Mucosa of stomach (tissue), 1 donor: ENCODE measurements around the gene APOBEC3H.
"Not testable (repeated sequence)": the region's sequence is repeated elsewhere in the genome, so short reads cannot be mapped to it uniquely, and the experiment has no call there.

Experiments used
- H3K27me3 ChIP-seq: one replicate; pipeline ENCODE4 v1.7.0; 2013; ENCODE audit warnings: mild to moderate bottlenecking, low read length; ENCODE audit not compliant: control insufficient read depth, insufficient read depth
- H3K36me3 ChIP-seq: one replicate; pipeline ENCODE4 v1.7.0; 2013; ENCODE audit warnings: low read length; ENCODE audit not compliant: control insufficient read depth, insufficient read depth
- H3K4me1 ChIP-seq: one replicate; pipeline ENCODE4 v1.7.0; 2013; ENCODE audit warnings: mild to moderate bottlenecking, low read length; ENCODE audit not compliant: control insufficient read depth, insufficient read depth
- H3K4me3 ChIP-seq: one replicate; pipeline ENCODE4 v1.7.0; 2013; ENCODE audit warnings: low read length
- H3K9ac ChIP-seq: one replicate; pipeline ENCODE4 v1.7.0; 2013; ENCODE audit warnings: mild to moderate bottlenecking, low read length, moderate library complexity
- H3K9me3 ChIP-seq: one replicate; pipeline ENCODE4 v1.7.0; 2013; ENCODE audit warnings: mild to moderate bottlenecking, low read length, moderate library complexity; ENCODE audit not compliant: control insufficient read depth
- donor health status: Pancreatic carcinoma.

Gene APOBEC3H

GRCh38 chr22:39097098-39098020 is at the start of gene APOBEC3H:
Gene APOBEC3H (plus strand): TSS chr22:39097244. CDS start chr22:39100279, 3,035 bp downstream.
- no peaks in the 10 kb centered on the region for H3K27me3 ChIP-seq
- no peaks in the 10 kb centered on the region for H3K36me3 ChIP-seq
- peaks cover 5% of the 10 kb centered on the region for H3K4me1 ChIP-seq
- no peak within 1 kb of the TSS for H3K9ac ChIP-seq
- no peak within 1 kb of the TSS for H3K4me3 ChIP-seq
- H3K9me3 ChIP-seq, result no peaks in the 10 kb centered on the region

- H3K36me3 ChIP-seq, H3K27me3 ChIP-seq, H3K4me1 ChIP-seq, H3K4me3 ChIP-seq, H3K9ac ChIP-seq, H3K9me3 ChIP-seq: not testable (repeated sequence)
Measured at GRCh38 chr22:39049486-39049885, 47.6 kb upstream of the APOBEC3H start.

GRCh38 chr22:39051844-39052495 is 45.1 kb upstream of the APOBEC3H start:
- H3K4me3 ChIP-seq, H3K9ac ChIP-seq, H3K27me3 ChIP-seq, H3K9me3 ChIP-seq, H3K4me1 ChIP-seq, H3K36me3 ChIP-seq: not testable (repeated sequence)

- Histone ChIP-seq H3K36me3 (no peaks in the 10 kb centered on the region), H3K27me3 (no peaks in the 10 kb centered on the region), H3K9me3 (no peaks in the 10 kb centered on the region), H3K4me1 (no peaks in the 10 kb centered on the region), H3K4me3 (no peak overlapping the region), H3K9ac (no peak overlapping the region)
Measured at GRCh38 chr22:39055658-39056057, 41.4 kb upstream of the APOBEC3H start.

- H3K4me3 ChIP-seq, H3K9me3 ChIP-seq, H3K9ac ChIP-seq, H3K36me3 ChIP-seq, H3K27me3 ChIP-seq, H3K4me1 ChIP-seq: not testable (repeated sequence)
Measured at GRCh38 chr22:39061290-39061689, 35.8 kb upstream of the APOBEC3H start.

GRCh38 chr22:39061951-39062350 is 35.1 kb upstream of the APOBEC3H start:
- not testable (repeated sequence) for H3K9me3 ChIP-seq, H3K4me3 ChIP-seq, H3K36me3 ChIP-seq, H3K4me1 ChIP-seq, H3K27me3 ChIP-seq, H3K9ac ChIP-seq

DNA sequence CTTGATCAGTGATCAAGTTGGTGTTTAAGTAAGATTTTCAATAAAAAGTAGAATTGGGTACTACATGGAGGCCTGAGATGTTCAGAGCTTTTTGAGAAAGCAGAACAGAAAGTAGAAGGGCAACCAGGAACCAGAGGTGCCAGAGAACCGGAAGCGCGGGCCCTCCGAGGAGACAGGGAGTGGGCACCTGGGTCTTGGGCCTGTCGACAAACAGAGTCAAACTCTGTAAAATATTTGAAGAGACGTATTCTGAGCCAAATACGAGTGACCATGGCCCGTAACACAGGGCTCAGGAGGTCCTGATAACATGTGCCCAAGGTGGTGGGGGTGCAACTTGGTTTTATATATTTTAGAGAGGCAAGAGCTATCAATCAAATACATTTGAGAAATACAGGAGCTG is 33.1 kb upstream of the APOBEC3H start:
- H3K36me3 ChIP-seq, H3K9ac ChIP-seq, H3K4me3 ChIP-seq, H3K4me1 ChIP-seq, H3K9me3 ChIP-seq, H3K27me3 ChIP-seq: not testable (repeated sequence)

GRCh38 chr22:39066442-39067276 is 30.4 kb upstream of the APOBEC3H start:
- H3K36me3 ChIP-seq, H3K9me3 ChIP-seq, H3K27me3 ChIP-seq, H3K4me1 ChIP-seq, H3K4me3 ChIP-seq, H3K9ac ChIP-seq: not testable (repeated sequence)

DNA sequence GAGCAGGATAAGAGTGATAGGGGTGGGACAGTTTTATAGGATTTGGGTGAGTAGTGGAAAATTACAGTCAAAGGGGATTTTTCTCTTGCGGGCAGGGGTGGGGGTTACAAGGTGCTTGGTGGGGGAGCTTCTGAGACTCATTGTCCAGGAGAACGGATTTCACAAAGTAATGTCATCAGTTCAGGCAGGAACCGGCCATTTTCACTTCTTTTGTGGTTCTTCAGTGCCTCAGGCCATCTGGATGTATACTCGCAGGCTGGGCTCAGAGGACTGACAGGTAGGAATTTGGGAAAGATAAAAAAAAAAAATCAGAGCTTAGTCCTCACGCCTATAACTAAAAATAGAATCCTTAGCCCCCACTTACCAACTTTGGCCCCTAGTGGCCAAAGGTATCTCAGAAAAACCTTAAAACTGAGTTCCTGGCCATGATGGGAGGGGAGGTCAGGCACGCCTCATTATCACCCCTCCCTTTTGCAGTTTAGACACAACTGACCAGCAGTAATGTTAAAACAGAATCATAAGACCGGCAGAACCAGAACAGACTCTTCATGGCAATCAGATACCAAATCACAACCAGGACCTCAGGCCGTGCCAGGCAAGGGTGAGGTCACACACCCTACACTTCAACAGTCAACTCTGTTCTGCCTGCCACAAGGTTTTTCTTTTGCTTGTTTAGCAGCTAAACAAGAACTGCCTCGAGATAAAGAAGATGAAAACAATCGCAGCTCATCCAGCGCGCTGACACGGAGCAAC is 28.8 kb upstream of the APOBEC3H start:
- Histone ChIP-seq H3K27me3 (no peaks in the 10 kb centered on the region), H3K36me3 (no peaks in the 10 kb centered on the region), H3K4me1 (no peaks in the 10 kb centered on the region), H3K4me3 (no peak overlapping the region), H3K9ac (no peak overlapping the region), H3K9me3 (no peaks in the 10 kb centered on the region)

DNA sequence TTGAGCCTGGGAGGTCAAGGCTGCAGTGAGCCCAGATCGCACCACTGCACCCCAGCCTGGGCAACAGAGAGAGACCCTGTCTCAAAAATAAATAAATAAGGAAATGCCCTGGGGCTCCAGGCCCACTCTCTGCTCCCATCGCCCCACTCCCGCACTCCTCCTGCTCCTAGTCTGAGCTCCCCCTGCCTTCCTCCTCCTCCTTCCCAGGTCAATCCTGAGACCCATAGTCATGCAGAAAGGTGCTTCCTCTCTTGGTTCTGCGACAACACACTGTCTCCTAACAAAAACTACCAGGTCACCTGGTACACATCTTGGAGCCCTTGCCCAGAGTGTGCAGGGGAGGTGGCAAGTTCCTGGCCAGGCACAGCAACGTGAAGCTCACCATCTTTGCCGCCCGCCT is 26.9 kb upstream of the APOBEC3H start:
- no peaks in the 10 kb centered on the region for H3K4me1 ChIP-seq
- H3K9ac ChIP-seq, result no peak overlapping the region
- no peaks in the 10 kb centered on the region for H3K36me3 ChIP-seq

GRCh38 chr22:39072581-39072981 is 24.5 kb upstream of the APOBEC3H start:
- H3K4me1 ChIP-seq, H3K9me3 ChIP-seq, H3K4me3 ChIP-seq, H3K36me3 ChIP-seq, H3K9ac ChIP-seq, H3K27me3 ChIP-seq: not testable (repeated sequence)

More for the DNA sequence above, 26.9 kb upstream of the APOBEC3H start:
- no peak overlapping the region for H3K4me3 ChIP-seq
- H3K27me3 ChIP-seq, result no peaks in the 10 kb centered on the region
- H3K9me3 ChIP-seq, result no peaks in the 10 kb centered on the region
